IMR-90 (cell line): ENCODE measurements around the gene TMEM106A. TPM values are rescaled to one million over a fixed set of nuclear protein-coding genes. Genes with fewer than 3 reads are reported as not detected.

ENCODE experiments used
- ATAC-seq: fragments of 200-7000 bp; cut with Tn5 transposase; 2 replicates; pipeline ENCODE4 v1.9.1; 2020; ENCODE audit warnings: low read depth, mild to moderate bottlenecking, moderate library complexity
- BruUV-seq: library from RNA; stranded (reverse); fragments of 400-500 nt; replicated peaks from 2 replicates; lab custom pipeline; 2021; lab: Mats Ljungman, UMichigan
- CTCF ChIA-PET: fragments of 300-600 bp; formaldehyde crosslinking; extraction: SDS; loops from one replicate; lab custom pipeline; 2021; ENCODE audit warnings: antibody characterized with exemption; lab: Yijun Ruan, JAX
- POLR2A ChIA-PET: fragments of 300-600 bp; sonication (Branson Sonifier 250); formaldehyde crosslinking; loops from one replicate; lab custom pipeline; 2022; ENCODE audit warnings: antibody characterized with exemption; ENCODE audit not compliant: unreplicated experiment; lab: Charles Lee
- DNase-seq: peaks from one replicate; pipeline ENCODE4 v3.0.0; 2013
- H2AFZ ChIP-seq: replicated peaks from 2 replicates; pipeline ENCODE3; 2013; ENCODE audit warnings: low read length, mild to moderate bottlenecking; ENCODE audit not compliant: poor library complexity
- H2AK5ac ChIP-seq: 2 replicates; pipeline ENCODE4 v1.6.1; 2013; ENCODE audit warnings: low read depth, low read length, inconsistent platforms
- H2AK9ac ChIP-seq: replicated peaks from 2 replicates; pipeline ENCODE3; 2013; ENCODE audit warnings: mild to moderate bottlenecking, low read depth, low read length, moderate library complexity; ENCODE audit not compliant: poor library complexity
- H2BK120ac ChIP-seq: 2 replicates; pipeline ENCODE4 v1.6.1; 2013; ENCODE audit warnings: low read depth, low read length, inconsistent platforms
- H2BK15ac ChIP-seq: 3 replicates; pipeline ENCODE4 v1.6.1; 2013; ENCODE audit warnings: low read depth, low read length, inconsistent platforms
- H2BK20ac ChIP-seq: 2 replicates; pipeline ENCODE4 v1.6.1; 2013; ENCODE audit warnings: low read depth, mild to moderate bottlenecking, inconsistent platforms, low read length, moderate library complexity
- H2BK5ac ChIP-seq: 2 replicates; pipeline ENCODE4 v1.6.1; 2013; ENCODE audit warnings: mild to moderate bottlenecking, low read depth, low read length, inconsistent platforms; ENCODE audit not compliant: poor library complexity, severe bottlenecking
- H3K14ac ChIP-seq: replicated peaks from 2 replicates; pipeline ENCODE4 v1.6.1; 2013; ENCODE audit warnings: low read depth, low read length, inconsistent platforms
- H3K18ac ChIP-seq: 2 replicates; pipeline ENCODE4 v1.6.1; 2013; ENCODE audit warnings: low read depth, low read length, control low read depth
- H3K23ac ChIP-seq: 2 replicates; pipeline ENCODE4 v1.6.1; 2013; ENCODE audit warnings: low read depth, low read length, inconsistent platforms
- H3K27ac ChIP-seq: 2 replicates; pipeline ENCODE4 v1.5.1; 2013; ENCODE audit warnings: mild to moderate bottlenecking, control low read depth, low read length; ENCODE audit not compliant: insufficient read depth
- H3K27me3 ChIP-seq: 2 replicates; pipeline ENCODE4 v1.6.1; 2013; ENCODE audit warnings: low read length; ENCODE audit not compliant: control insufficient read depth, insufficient read depth
- H3K36me3 ChIP-seq: 2 replicates; pipeline ENCODE4 v1.6.1; 2013; ENCODE audit warnings: low read length, mixed read lengths; ENCODE audit not compliant: control insufficient read depth, insufficient read depth
- H3K4ac ChIP-seq: 2 replicates; pipeline ENCODE4 v1.6.1; 2013; ENCODE audit warnings: low read depth, low read length, inconsistent platforms
- H3K4me1 ChIP-seq: 2 replicates; pipeline ENCODE4 v1.6.1; 2013; ENCODE audit warnings: low read length, mixed read lengths; ENCODE audit not compliant: control insufficient read depth, insufficient read depth
- H3K4me2 ChIP-seq: 2 replicates; pipeline ENCODE4 v1.6.1; 2013; ENCODE audit warnings: low read depth, mild to moderate bottlenecking, control low read depth, low read length, moderate library complexity
- H3K4me3 ChIP-seq: 2 replicates; pipeline ENCODE4 v1.5.1; 2013; ENCODE audit warnings: low read depth, mild to moderate bottlenecking, control low read depth, low read length, moderate library complexity; ENCODE audit not compliant: insufficient read depth
- H3K56ac ChIP-seq: 2 replicates; pipeline ENCODE4 v1.6.1; 2013; ENCODE audit warnings: low read length, inconsistent platforms; ENCODE audit not compliant: insufficient read depth; ENCODE audit errors: extremely low read depth
- H3K79me1 ChIP-seq, 2 experiments: 2 replicates each; pipeline ENCODE4 v1.6.1; 2013; ENCODE audit warnings: low read length in 2 of 2, inconsistent platforms in 1 of 2, low read depth in 1 of 2
- H3K9ac ChIP-seq: 2 replicates; pipeline ENCODE4 v1.6.1; 2013; ENCODE audit warnings: low read depth, low read length, control low read depth
- H3K9me1 ChIP-seq: 2 replicates; pipeline ENCODE4 v1.6.1; 2013; ENCODE audit warnings: low read length, inconsistent platforms; ENCODE audit not compliant: insufficient read depth
- H3K9me3 ChIP-seq: 2 replicates; pipeline ENCODE4 v1.6.1; 2013; ENCODE audit warnings: low read length; ENCODE audit not compliant: control insufficient read depth, insufficient read depth
- H4K20me1 ChIP-seq: 2 replicates; pipeline ENCODE4 v1.6.1; 2013; ENCODE audit warnings: low read length, inconsistent platforms; ENCODE audit not compliant: insufficient read depth
- H4K5ac ChIP-seq: 2 replicates; pipeline ENCODE4 v1.6.1; 2013; ENCODE audit warnings: mild to moderate bottlenecking, low read depth, low read length, control low read depth
- H4K8ac ChIP-seq, 2 experiments: 2 replicates each; pipeline ENCODE4 v1.6.1; 2013; ENCODE audit warnings: low read depth in 2 of 2, low read length in 2 of 2, control low read depth in 1 of 2, inconsistent platforms in 1 of 2
- H4K91ac ChIP-seq: 2 replicates; pipeline ENCODE4 v1.6.1; 2013; ENCODE audit warnings: low read depth, low read length, inconsistent platforms; ENCODE audit not compliant: insufficient read depth
- BHLHE40 ChIP-seq: fragments of 150-350 bp; IDR thresholded peaks from 2 replicates; pipeline ENCODE4 v1.6.1; 2016; ENCODE audit warnings: mild to moderate bottlenecking, low read depth, low read length
- CEBPB ChIP-seq: IDR thresholded peaks from 2 replicates; pipeline ENCODE4 v1.6.1; 2012; ENCODE audit warnings: low read depth, low read length, improper control_type of control experiment
- CHD1 ChIP-seq: IDR thresholded peaks from 2 replicates; pipeline ENCODE4 v1.6.1; 2012; ENCODE audit warnings: low read depth, low read length, improper control_type of control experiment
- CTCF ChIP-seq: conservative IDR thresholded peaks from 2 replicates; pipeline ENCODE4 v1.5.1; 2012; ENCODE audit warnings: mild to moderate bottlenecking, low read depth, low read length, improper control_type of control experiment
- ELK1 ChIP-seq: fragments of 150-350 bp; IDR thresholded peaks from 2 replicates; pipeline ENCODE4 v1.6.1; 2016; ENCODE audit warnings: low read depth, mild to moderate bottlenecking, low read length, moderate library complexity, borderline replicate concordance
- FOS ChIP-seq: fragments of 150-350 bp; IDR thresholded peaks from 2 replicates; pipeline ENCODE4 v1.6.1; 2016; ENCODE audit warnings: low read depth, low read length
- MAFK ChIP-seq: IDR thresholded peaks from 2 replicates; pipeline ENCODE4 v1.6.1; 2012; ENCODE audit warnings: low read depth, low read length, improper control_type of control experiment
- MAZ ChIP-seq: IDR thresholded peaks from 2 replicates; pipeline ENCODE4 v1.6.1; 2012; ENCODE audit warnings: low read depth, mild to moderate bottlenecking, low read length, improper control_type of control experiment, moderate library complexity, borderline replicate concordance
- MXI1 ChIP-seq: IDR thresholded peaks from 2 replicates; pipeline ENCODE4 v1.6.1; 2012; ENCODE audit warnings: low read depth, mild to moderate bottlenecking, low read length, moderate library complexity, borderline replicate concordance
- NFE2L2 ChIP-seq: fragments of 150-350 bp; IDR thresholded peaks from 2 replicates; pipeline ENCODE4 v1.6.1; 2016; ENCODE audit warnings: low read depth, mild to moderate bottlenecking, low read length
- POLR2A ChIP-seq: IDR thresholded peaks from 2 replicates; pipeline ENCODE4 v1.6.1; 2012; ENCODE audit warnings: mild to moderate bottlenecking, low read depth, low read length
- RAD21 ChIP-seq: IDR thresholded peaks from 2 replicates; pipeline ENCODE4 v1.6.1; 2012; ENCODE audit warnings: low read length, improper control_type of control experiment
- RCOR1 ChIP-seq: IDR thresholded peaks from 2 replicates; pipeline ENCODE4 v1.6.1; 2012; ENCODE audit warnings: mild to moderate bottlenecking, low read length, improper control_type of control experiment; ENCODE audit not compliant: insufficient replicate concordance
- RFX5 ChIP-seq: IDR thresholded peaks from 2 replicates; pipeline ENCODE4 v1.8.0; 2012; ENCODE audit warnings: low read depth, mild to moderate bottlenecking, low read length, moderate library complexity
- SMC3 ChIP-seq: fragments of 150-350 bp; IDR thresholded peaks from 2 replicates; pipeline ENCODE4 v1.6.1; 2016; ENCODE audit warnings: low read depth, mild to moderate bottlenecking, antibody characterized with exemption, low read length, moderate library complexity
- USF2 ChIP-seq: fragments of 150-350 bp; IDR thresholded peaks from 2 replicates; pipeline ENCODE4 v1.6.1; 2017; ENCODE audit warnings: mild to moderate bottlenecking, antibody characterized with exemption, low read length, low read depth
- WGBS, 2 experiments: methylation state at CpG; one replicate each; pipeline versions ENCODE4 v1.1.5 to v1.1.7; 2013; ENCODE audit warnings: missing lambda C conversion rate in 2 of 2; ENCODE audit not compliant: insufficient read length in 1 of 2; ENCODE audit errors: extremely low coverage in 2 of 2; 5-methylcytosine and 5-hydroxymethylcytosine counted together
- dilution Hi-C: fragments of 300-500 bp; cut with HindIII; formaldehyde crosslinking; loops from one replicate; pipeline ENCODE4 v1.14.3; 2018; ENCODE audit warnings: low sequenced_read_pairs; ENCODE audit not compliant: unreplicated experiment
- in situ Hi-C: fragments of 300-500 bp; cut with MboI; formaldehyde crosslinking; loops from 3 replicates; pipeline ENCODE4 v1.14.3; 2019; ENCODE audit warnings: low sequenced_read_pairs, inconsistent platforms, mixed read lengths
- intact Hi-C: fragments of 100-400 bp; cut with micrococcal nuclease; formaldehyde crosslinking; loops from 2 replicates; pipeline ENCODE4 v1.10.0; 2022
- polyA plus RNA-seq, 3 experiments: library from polyadenylated mRNA; depleted of rRNA; stranded (reverse); fragments of >200 nt; gene quantifications; 2 replicates each; pipeline ENCODE4 v1.2.3, GENCODE V29; 2012; ENCODE audit warnings: low replicate concordance in 1 of 3
- total RNA-seq: library from RNA; depleted of rRNA; stranded (reverse); fragments of >200 nt; gene quantifications from 2 replicates; pipeline ENCODE4 v1.2.3, GENCODE V29; 2012

The TMEM106A gene
- total and polyA plus RNA-seq, 2 of the 4 experiments (the other 2 are of a cell fraction), result 2.2 to 7.5 TPM

- peaks cover 18 to 43% of the 10 kb centered on the region in 2 experiments for H3K79me1 ChIP-seq
- ATAC-seq, result no peak
- no peak overlapping the region for H2BK120ac ChIP-seq
- POLR2A ChIA-PET, result no interaction called here
- CTCF ChIA-PET, result no interaction called here
- H2AK9ac ChIP-seq, result no peak overlapping the region
- peaks cover 13% of the 10 kb centered on the region for H3K4me1 ChIP-seq
- H3K27me3 ChIP-seq, result no peaks in the 10 kb centered on the region
- TF ChIP-seq MAZ, result no peak
- no peak for TF ChIP-seq SMC3
- no peak for TF ChIP-seq ELK1
- TF ChIP-seq RFX5, result no peak
- TF ChIP-seq NFE2L2, result no peak
- no peak for TF ChIP-seq RCOR1
- TF ChIP-seq CTCF, result no peak
- TF ChIP-seq MAFK, result no peak
- TF ChIP-seq BHLHE40, result no peak
- no peak for TF ChIP-seq RAD21
- no peak for TF ChIP-seq USF2
- TF ChIP-seq FOS, result no peak
- TF ChIP-seq POLR2A, result no peak
- no peak for TF ChIP-seq MXI1
- TF ChIP-seq CHD1, result no peak
- no peak for TF ChIP-seq CEBPB
- no peak overlapping the region for H3K18ac ChIP-seq
- no peak overlapping the region for H2BK5ac ChIP-seq
- no peak overlapping the region for H3K14ac ChIP-seq
- peaks cover 26% of the 10 kb centered on the region for H3K9me1 ChIP-seq
- in situ Hi-C loops (loop anchor here (25.0 kb wide), 1 partner anchor 96 kb away; no protein-coding TSS in a partner anchor), intact Hi-C loops (loop anchor here (10.0 kb wide), 1 partner anchor 298 kb away; no protein-coding TSS in a partner anchor), dilution Hi-C loops (no loop called here)
- H3K27ac ChIP-seq, result no peak overlapping the region
- no peak overlapping the region for H2AK5ac ChIP-seq
- H4K91ac ChIP-seq, result no peak overlapping the region
- no peak overlapping the region for H2BK20ac ChIP-seq
- no peak for DNase-seq
- H3K56ac ChIP-seq, result no peak overlapping the region
- H3K4me3 ChIP-seq, result no peak overlapping the region
- H3K9me3 ChIP-seq, result no peaks in the 10 kb centered on the region
- no TSS peak for BruUV-seq
- peaks cover 37% of the 10 kb centered on the region for H3K36me3 ChIP-seq
- no peak overlapping the region for H3K4ac ChIP-seq
- no peak overlapping the region for H3K4me2 ChIP-seq
- no peak overlapping the region for H4K8ac ChIP-seq
- no peak overlapping the region for H3K23ac ChIP-seq
- H3K9ac ChIP-seq, result no peak overlapping the region
- no peak overlapping the region for H4K5ac ChIP-seq
- WGBS, 2 experiments, result 100% methylated on average over 1 of the region's 4 CpGs; no CpG with 5 or more reads in 1 of the 2 experiments
- H4K20me1 ChIP-seq, result no peaks in the 10 kb centered on the region
- no peak overlapping the region for H2AFZ ChIP-seq
- H2BK15ac ChIP-seq, result no peak overlapping the region
Observed at GRCh38 chr17:43216369-43216761, 4.7 kb downstream of the TMEM106A start.
